SH-SY5Y (cell line): ENCODE measurements around the gene TYMP.

Experiments
- GATA2 ChIP-seq: IDR thresholded peaks from 2 replicates; pipeline ENCODE4 v1.6.1; 2011; ENCODE audit warnings: mild to moderate bottlenecking, low read depth, low read length
- GATA3 ChIP-seq: IDR thresholded peaks from 2 replicates; pipeline ENCODE4 v1.6.1; 2011; ENCODE audit warnings: low read depth, mild to moderate bottlenecking, low read length, moderate library complexity

Gene TYMP

GRCh38 chr22:50529897-50530579, at the start of gene TYMP:
TSS of gene TYMP (minus strand) at chr22:50530012. CDS start at chr22:50529709, 303 bp downstream.
- TF ChIP-seq GATA2 (no peak), GATA3 (no peak)

GRCh38 chr22:50578776-50579310, 49.0 kb upstream of the TYMP start:
- no peak for TF ChIP-seq GATA3
- TF ChIP-seq GATA2, result no peak

- TF ChIP-seq GATA2 (no peak), GATA3 (no peak)
Measured at GRCh38 chr22:50577987-50578775, 48.4 kb upstream of the TYMP start, which contains the start of gene CPT1B. TSS of gene CPT1B (minus strand) at chr22:50578427. CDS start at chr22:50577915, 512 bp downstream.

- no peak for TF ChIP-seq GATA2
- TF ChIP-seq GATA3, result no peak
Measured at GRCh38 chr22:50577697-50577986, 47.8 kb upstream of the TYMP start.

GRCh38 chr22:50576806-50577696, 47.2 kb upstream of the TYMP start:
- TF ChIP-seq GATA2 (no peak), GATA3 (no peak)

GRCh38 chr22:50576070-50576469, 46.3 kb upstream of the TYMP start:
- TF ChIP-seq GATA2, result no peak
- TF ChIP-seq GATA3, result no peak

GRCh38 chr22:50575426-50575941, 45.7 kb upstream of the TYMP start:
- TF ChIP-seq GATA2 (no peak), GATA3 (no peak)

GRCh38 chr22:50574383-50574755, 44.6 kb upstream of the TYMP start:
- no peak for TF ChIP-seq GATA2
- no peak for TF ChIP-seq GATA3

GRCh38 chr22:50573491-50574382, 43.9 kb upstream of the TYMP start:
- TF ChIP-seq GATA3 (no peak), GATA2 (no peak)

- TF ChIP-seq GATA2, result no peak
- TF ChIP-seq GATA3, result no peak
Measured at GRCh38 chr22:50572965-50573364, 43.2 kb upstream of the TYMP start.

GRCh38 chr22:50571264-50572175, 41.7 kb upstream of the TYMP start:
- TF ChIP-seq GATA2 (no peak), GATA3 (no peak)

GRCh38 chr22:50570861-50571260, 41.0 kb upstream of the TYMP start:
- TF ChIP-seq GATA3 (no peak), GATA2 (no peak)
